Neural cell (in vitro differentiated cells): ENCODE results near the gene COL4A5.

Experiments
- CTCF ChIP-seq: fragments of 450-650 bp; IDR thresholded peaks from 2 replicates; pipeline ENCODE4 v1.5.1; 2014; ENCODE audit warnings: antibody characterized with exemption, mild to moderate bottlenecking, moderate library complexity; ENCODE audit not compliant: poor library complexity, severe bottlenecking
- EP300 ChIP-seq: fragments of 450-650 bp; conservative IDR thresholded peaks from 2 replicates; pipeline ENCODE4 v1.6.1; 2014; ENCODE audit warnings: antibody characterized with exemption, mild to moderate bottlenecking, moderate library complexity; ENCODE audit not compliant: poor library complexity, severe bottlenecking
- EZH2 ChIP-seq: fragments of 200-600, 300-800 bp; shearing (Covaris generic), sonication (generic); IDR thresholded peaks from 2 replicates; pipeline ENCODE4 v1.6.1; 2014; ENCODE audit warnings: antibody characterized with exemption, low read length, borderline replicate concordance, mild to moderate bottlenecking; ENCODE audit not compliant: insufficient read depth, poor library complexity, severe bottlenecking
- MXI1 ChIP-seq: fragments of 450-650 bp; conservative IDR thresholded peaks from 2 replicates; pipeline ENCODE4 v1.6.1; 2014; ENCODE audit warnings: antibody characterized with exemption, mild to moderate bottlenecking; ENCODE audit not compliant: poor library complexity, severe bottlenecking
- POLR2AphosphoS5 ChIP-seq: IDR thresholded peaks from 2 replicates; pipeline ENCODE4 v1.6.1; 2012
- RAD21 ChIP-seq: fragments of 450-650 bp; conservative IDR thresholded peaks from 2 replicates; pipeline ENCODE4 v1.6.1; 2014; ENCODE audit warnings: antibody characterized with exemption, mild to moderate bottlenecking, moderate library complexity
- REST ChIP-seq: IDR thresholded peaks from 2 replicates; pipeline ENCODE4 v1.6.1; 2012; ENCODE audit warnings: borderline replicate concordance
- SMC3 ChIP-seq: fragments of 450-650 bp; conservative IDR thresholded peaks from 2 replicates; pipeline ENCODE4 v1.6.1; 2014; ENCODE audit warnings: antibody characterized with exemption, mild to moderate bottlenecking, moderate library complexity; ENCODE audit not compliant: poor library complexity

- TF ChIP-seq RAD21 (no peak), CTCF (no peak), POLR2AphosphoS5 (no peak), EP300 (no peak), EZH2 (no peak), SMC3 (no peak), REST (no peak), MXI1 (no peak)
Measured at GRCh38 chrX:108442901-108443464, 3.3 kb downstream of the COL4A5 start.
